Limb (tissue), 2 donors: ENCODE data around the gene NUTM2A.
"Not testable (repeated sequence)": the region's sequence is repeated elsewhere in the genome, so short reads cannot be mapped to it uniquely, and the experiment has no call there.

Source experiments
- DNase-seq, 2 donors: peaks; one replicate each; pipeline ENCODE4 v3.0.0-alpha.2; 2016; ENCODE audit errors: extremely low spot score in 2 of 2

Gene NUTM2A

GRCh38 chr10:87225148-87225547, at the start of gene NUTM2A:
NUTM2A (plus strand) TSS chr10:87225448; CDS start chr10:87225831, 383 bp downstream.
- DNase-seq: not testable (repeated sequence)

- not testable (repeated sequence) for DNase-seq
Observed at GRCh38 chr10:87177587-87177986, 47.7 kb upstream of the NUTM2A start.

GRCh38 chr10:87184421-87184820, 40.8 kb upstream of the NUTM2A start:
- DNase-seq: not testable (repeated sequence)

- not testable (repeated sequence) for DNase-seq
Observed at GRCh38 chr10:87186016-87186415, 39.2 kb upstream of the NUTM2A start.

GRCh38 chr10:87187573-87187972, 37.7 kb upstream of the NUTM2A start:
- not testable (repeated sequence) for DNase-seq

GRCh38 chr10:87191841-87192240, 33.4 kb upstream of the NUTM2A start:
- DNase-seq: not testable (repeated sequence)

- DNase-seq: not testable (repeated sequence)
Observed at GRCh38 chr10:87200924-87201323, 24.3 kb upstream of the NUTM2A start.

- not testable (repeated sequence) for DNase-seq
Observed at GRCh38 chr10:87204801-87205200, 20.4 kb upstream of the NUTM2A start.

- not testable (repeated sequence) for DNase-seq
Observed at GRCh38 chr10:87206922-87207321, 18.3 kb upstream of the NUTM2A start.

GRCh38 chr10:87210309-87210708, 14.9 kb upstream of the NUTM2A start:
- DNase-seq: not testable (repeated sequence)

- not testable (repeated sequence) for DNase-seq
Observed at GRCh38 chr10:87211848-87212247, 13.4 kb upstream of the NUTM2A start.

GRCh38 chr10:87213150-87213765, 12.0 kb upstream of the NUTM2A start:
- not testable (repeated sequence) for DNase-seq

- DNase-seq: not testable (repeated sequence)
Observed at GRCh38 chr10:87213806-87214205, 11.4 kb upstream of the NUTM2A start.

- DNase-seq: not testable (repeated sequence)
Observed at GRCh38 chr10:87216120-87216519, 9.1 kb upstream of the NUTM2A start.

- DNase-seq: not testable (repeated sequence)
Observed at GRCh38 chr10:87219370-87219769, 5.9 kb upstream of the NUTM2A start.

GRCh38 chr10:87222789-87223188, 2.5 kb upstream of the NUTM2A start:
- not testable (repeated sequence) for DNase-seq

GRCh38 chr10:87228247-87228646, 3.0 kb downstream of the NUTM2A start:
- not testable (repeated sequence) for DNase-seq

- DNase-seq: not testable (repeated sequence)
Observed at GRCh38 chr10:87229211-87229610, 4.0 kb downstream of the NUTM2A start.

GRCh38 chr10:87234854-87235253, 9.6 kb downstream of the NUTM2A start:
- not testable (repeated sequence) for DNase-seq

- not testable (repeated sequence) for DNase-seq
Observed at GRCh38 chr10:87237244-87237643, 12.0 kb downstream of the NUTM2A start.

- DNase-seq: not testable (repeated sequence)
Observed at GRCh38 chr10:87239346-87239808, 14.1 kb downstream of the NUTM2A start.

GRCh38 chr10:87242192-87242591, 16.9 kb downstream of the NUTM2A start:
- DNase-seq: not testable (repeated sequence)

GRCh38 chr10:87247335-87247734, 22.1 kb downstream of the NUTM2A start:
- DNase-seq: not testable (repeated sequence)
